BE2C (cell line): ENCODE data around the gene DDB1.

Source experiments
- DNase-seq: peaks from one replicate; pipeline ENCODE4 v3.0.0-alpha.2; 2020
- H3K27me3 ChIP-seq: fragments of 250-450 bp; sonication (Bioruptor Pico); 2 replicates; pipeline ENCODE4 v1.5.1; 2020; ENCODE audit warnings: mild to moderate bottlenecking
- H3K36me3 ChIP-seq: fragments of 250-450 bp; sonication (Bioruptor Pico); 2 replicates; pipeline ENCODE4 v1.5.1; 2020; ENCODE audit warnings: mild to moderate bottlenecking
- H3K4me1 ChIP-seq: fragments of 250-450 bp; sonication (Bioruptor Pico); 2 replicates; pipeline ENCODE4 v1.5.1; 2020
- H3K4me3 ChIP-seq: 2 replicates; pipeline ENCODE4 v1.5.1; 2011; ENCODE audit warnings: low read depth, low read length
- H3K9me3 ChIP-seq: fragments of 250-450 bp; sonication (Bioruptor Pico); 2 replicates; pipeline ENCODE4 v1.5.1; 2020
- CTCF ChIP-seq: IDR thresholded peaks from 2 replicates; pipeline ENCODE4 v1.5.1; 2012; ENCODE audit warnings: mild to moderate bottlenecking, low read depth, low read length

Gene DDB1

GRCh38 chr11:61350803-61351202 lies 17.9 kb upstream of the DDB1 start:
- no peaks in the 10 kb centered on the region for H3K9me3 ChIP-seq
- peaks cover 3% of the 10 kb centered on the region; the same call in 1 of the 2 replicates for H3K36me3 ChIP-seq
- H3K4me3 ChIP-seq = no peak overlapping the region
- no peak for DNase-seq
- TF ChIP-seq CTCF = no peak
- no peaks in the 10 kb centered on the region for H3K27me3 ChIP-seq
- H3K4me1 ChIP-seq = peaks cover 1% of the 10 kb centered on the region; the same call in 1 of the 2 replicates

DNA sequence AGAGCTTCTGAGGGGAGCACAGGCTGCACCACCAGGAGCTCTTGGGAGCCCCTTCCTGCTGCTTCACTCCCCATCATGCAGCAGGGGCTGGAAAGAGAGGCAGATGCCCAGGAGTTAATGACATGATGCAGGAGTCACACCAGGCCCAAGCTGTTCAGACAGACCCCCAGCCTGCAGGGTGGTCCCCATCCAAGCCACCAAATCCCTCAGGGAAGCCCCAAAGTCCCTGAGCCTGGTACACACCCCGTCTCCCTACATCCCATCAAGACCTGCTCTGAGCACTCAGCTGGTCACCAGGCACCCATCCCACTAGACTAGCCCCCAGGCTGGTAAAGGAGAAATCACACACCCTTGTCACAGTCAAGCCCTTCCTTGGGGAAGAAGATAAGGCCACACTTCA lies 17.4 kb upstream of the DDB1 start:
- H3K27me3 ChIP-seq = no peaks in the 10 kb centered on the region
- H3K36me3 ChIP-seq = peaks cover 3% of the 10 kb centered on the region; the same call in 1 of the 2 replicates
- H3K9me3 ChIP-seq = no peaks in the 10 kb centered on the region
- no peak for DNase-seq
- TF ChIP-seq CTCF = no peak
- no peak overlapping the region for H3K4me3 ChIP-seq
- peaks cover 4% of the 10 kb centered on the region; the same call in 1 of the 2 replicates for H3K4me1 ChIP-seq

DNA sequence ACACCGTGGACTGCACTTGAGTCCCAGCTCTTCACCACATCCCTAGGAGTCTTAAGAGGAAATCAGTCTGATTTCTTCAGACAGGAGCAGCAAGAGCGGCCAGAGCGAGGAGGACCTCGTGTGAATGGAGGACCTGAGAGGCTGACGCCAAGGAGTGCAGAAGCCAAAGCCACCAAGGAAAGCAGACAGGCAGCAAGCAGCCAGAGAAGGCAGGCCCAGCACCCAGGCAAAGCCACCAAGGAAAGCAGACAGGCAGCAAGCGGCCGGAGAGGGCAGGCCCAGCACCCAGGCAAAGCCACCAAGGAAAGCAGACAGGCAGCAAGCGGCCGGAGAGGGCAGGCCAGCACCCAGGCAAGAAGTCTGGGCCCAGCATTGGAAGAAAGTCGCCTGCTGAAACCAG lies 17.0 kb upstream of the DDB1 start:
- no peak for TF ChIP-seq CTCF
- Histone ChIP-seq H3K4me1 (peaks cover 5% of the 10 kb centered on the region), H3K36me3 (peaks cover 3% of the 10 kb centered on the region; the same call in 1 of the 2 replicates)

GRCh38 chr11:61349189-61349751 lies 16.4 kb upstream of the DDB1 start:
- TF ChIP-seq CTCF = no peak
- H3K36me3 ChIP-seq = peaks cover 3% of the 10 kb centered on the region; the same call in 1 of the 2 replicates
- no peaks in the 10 kb centered on the region for H3K9me3 ChIP-seq
- peaks cover 10% of the 10 kb centered on the region for H3K4me1 ChIP-seq
- no peaks in the 10 kb centered on the region for H3K27me3 ChIP-seq
- no peak for DNase-seq
- no peak overlapping the region for H3K4me3 ChIP-seq

More for the DNA sequence above, 17.0 kb upstream of the DDB1 start:
- H3K9me3 ChIP-seq = no peaks in the 10 kb centered on the region
- no peak for DNase-seq
- H3K4me3 ChIP-seq = no peak overlapping the region
- no peaks in the 10 kb centered on the region for H3K27me3 ChIP-seq

GRCh38 chr11:61347916-61348461 lies 15.1 kb upstream of the DDB1 start:
- Histone ChIP-seq H3K4me1 (peaks cover 10% of the 10 kb centered on the region), H3K36me3 (0 out of 2 replicates have a peak, but pooled peaks cover 3% of the 10 kb centered on the region), H3K9me3 (no peaks in the 10 kb centered on the region), H3K4me3 (no peak overlapping the region), H3K27me3 (no peaks in the 10 kb centered on the region)
- DNase-seq = no peak
- TF ChIP-seq CTCF = no peak
